ENCODE results near the gene SUPT7L. TPM values are rescaled to one million over a fixed set of nuclear protein-coding genes. Genes with fewer than 3 reads are reported as not detected.
A peak's percentile ranks its signal among the peaks of the same experiment; 100 is the strongest.
"Not testable (repeated sequence)": the region's sequence is repeated elsewhere in the genome, so short reads cannot be mapped to it uniquely, and the experiment has no call there.

The SUPT7L gene
- polyA plus RNA-seq, 5 donors: 47.6 to 64.5 (median 59.9) TPM

GRCh38 chr2:27640722-27641245, 22.6 kb downstream of the SUPT7L start:
- no peak for DNase-seq

- DNase-seq: no peak
These were observed 24.7 kb downstream of the SUPT7L start for GRCh38 chr2:27638709-27639108.

DNA sequence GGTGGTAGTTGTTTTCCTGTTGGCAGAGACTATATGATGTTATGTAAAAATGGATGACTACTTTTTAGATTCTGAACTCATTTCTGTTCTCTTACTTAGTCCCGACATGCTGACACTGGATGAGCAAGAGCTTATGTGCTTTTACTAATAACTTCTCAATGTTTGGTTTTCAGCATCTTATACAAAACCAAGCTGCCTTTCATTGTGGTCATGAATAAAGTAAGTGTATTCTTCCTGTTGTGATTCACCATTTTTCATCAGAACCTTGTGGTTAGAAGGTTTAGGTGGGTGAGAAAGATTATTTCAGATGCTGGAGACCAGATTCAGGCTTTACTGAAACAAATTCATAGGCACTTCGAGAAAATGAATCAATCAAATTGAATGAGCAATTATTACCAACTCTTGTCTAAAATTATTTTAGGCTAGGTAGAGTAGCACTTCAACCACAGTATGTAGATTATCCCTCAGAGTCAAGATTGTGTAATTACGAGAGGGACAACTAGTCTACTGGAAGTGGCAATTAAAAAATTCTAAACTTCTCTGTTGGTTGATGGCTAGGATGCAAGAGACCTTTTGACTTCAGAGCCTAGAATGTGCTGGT, 25.3 kb downstream of the SUPT7L start:
- DNase-seq: no peak

DNA sequence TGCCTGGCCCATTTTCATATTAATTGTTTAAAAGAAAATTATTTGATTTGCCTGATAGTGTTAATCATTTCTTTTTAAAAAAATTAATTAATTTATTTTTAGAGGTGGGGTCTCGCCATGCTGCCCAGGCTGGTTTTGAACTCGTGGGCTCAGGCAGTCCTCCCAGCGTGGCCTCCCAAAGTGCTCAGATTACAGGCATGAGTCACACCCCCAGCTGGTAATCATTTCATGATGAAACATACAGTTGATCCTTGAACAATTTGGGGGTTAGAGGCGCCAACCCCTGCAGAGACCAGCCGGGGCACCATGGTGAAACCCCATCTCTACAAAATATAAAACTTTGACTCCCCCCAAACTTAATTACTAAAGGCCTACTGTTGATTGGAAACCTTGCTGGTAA, 26.6 kb downstream of the SUPT7L start:
- no peak for DNase-seq

- no peak for DNase-seq
These were observed 29.1 kb downstream of the SUPT7L start for GRCh38 chr2:27634291-27634690.

DNA sequence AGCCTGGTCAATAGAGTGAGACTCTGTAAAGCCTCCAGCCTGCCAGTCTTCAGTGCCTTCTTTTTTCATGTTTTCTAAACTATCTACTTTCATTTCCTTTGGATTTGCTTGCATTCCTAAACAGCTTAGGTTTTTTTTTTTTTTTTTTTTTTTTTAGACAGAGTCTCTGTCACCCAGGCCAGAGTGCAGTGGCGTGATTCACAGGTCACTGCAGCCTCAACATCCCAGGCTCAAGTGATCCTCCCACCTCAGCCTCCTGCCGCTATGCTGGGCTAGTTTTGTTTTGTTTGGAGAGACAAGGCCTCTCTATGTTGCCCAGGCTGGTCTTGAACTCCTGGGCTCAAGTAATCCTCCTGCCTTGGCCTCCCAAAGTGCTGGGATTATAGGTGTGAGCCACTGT, 33.2 kb downstream of the SUPT7L start:
- not testable (repeated sequence) for DNase-seq

DNA sequence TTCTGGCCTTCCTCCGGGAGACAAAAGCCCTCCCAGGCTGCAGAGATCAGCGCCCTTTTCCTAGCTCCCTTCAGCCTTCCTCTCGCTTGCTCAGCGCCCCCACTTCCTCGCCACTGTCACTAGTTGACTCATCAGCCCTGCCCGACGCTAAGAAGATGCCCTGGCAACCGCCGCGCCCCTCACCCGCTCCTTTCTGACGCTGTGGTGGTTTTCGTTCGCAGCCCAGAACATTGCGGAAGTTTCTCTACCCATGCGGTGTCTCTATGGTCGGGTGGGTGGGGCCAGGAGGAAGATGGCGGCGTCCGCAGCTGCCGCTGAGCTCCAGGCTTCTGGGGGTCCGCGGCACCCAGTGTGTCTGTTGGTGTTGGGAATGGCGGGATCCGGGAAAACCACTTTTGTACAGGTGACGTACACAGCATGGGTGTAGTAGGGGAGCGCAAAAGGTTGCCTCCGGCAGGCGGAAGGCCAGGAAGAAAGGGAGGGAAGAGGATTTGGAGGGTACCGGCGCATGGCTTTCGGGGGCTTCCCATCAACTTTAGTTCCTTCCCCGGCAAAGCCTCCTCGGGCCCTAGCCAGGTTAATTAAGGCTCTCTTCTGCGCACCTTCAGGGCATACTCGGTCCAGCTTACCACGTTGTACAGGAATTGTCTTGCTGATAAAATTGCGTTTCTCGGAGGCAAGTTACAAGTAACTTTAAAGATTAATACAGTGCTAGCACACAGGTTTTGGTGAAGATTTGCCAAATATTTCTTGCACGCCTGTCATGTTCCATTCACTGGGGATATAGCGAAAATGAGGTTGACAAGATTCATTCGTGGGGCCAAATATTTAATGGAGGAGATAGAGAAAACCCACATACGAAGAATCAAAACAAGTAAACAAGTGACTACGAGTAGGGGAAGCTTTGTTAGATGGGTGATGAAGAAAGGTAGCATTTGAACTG, 34.4 kb downstream of the SUPT7L start, which contains the start of the genes CCDC121 and GPN1:
Gene CCDC121 (minus strand): TSS at position 246 of the 943 bp plus-strand sequence. CDS start 1,213 bp downstream, outside the sequence.
Gene GPN1 (plus strand): TSS at position 284 of the 943 bp plus-strand sequence. CDS start 9 bp downstream, at position 293.
- DNase-seq: peak; percentile 75

DNA sequence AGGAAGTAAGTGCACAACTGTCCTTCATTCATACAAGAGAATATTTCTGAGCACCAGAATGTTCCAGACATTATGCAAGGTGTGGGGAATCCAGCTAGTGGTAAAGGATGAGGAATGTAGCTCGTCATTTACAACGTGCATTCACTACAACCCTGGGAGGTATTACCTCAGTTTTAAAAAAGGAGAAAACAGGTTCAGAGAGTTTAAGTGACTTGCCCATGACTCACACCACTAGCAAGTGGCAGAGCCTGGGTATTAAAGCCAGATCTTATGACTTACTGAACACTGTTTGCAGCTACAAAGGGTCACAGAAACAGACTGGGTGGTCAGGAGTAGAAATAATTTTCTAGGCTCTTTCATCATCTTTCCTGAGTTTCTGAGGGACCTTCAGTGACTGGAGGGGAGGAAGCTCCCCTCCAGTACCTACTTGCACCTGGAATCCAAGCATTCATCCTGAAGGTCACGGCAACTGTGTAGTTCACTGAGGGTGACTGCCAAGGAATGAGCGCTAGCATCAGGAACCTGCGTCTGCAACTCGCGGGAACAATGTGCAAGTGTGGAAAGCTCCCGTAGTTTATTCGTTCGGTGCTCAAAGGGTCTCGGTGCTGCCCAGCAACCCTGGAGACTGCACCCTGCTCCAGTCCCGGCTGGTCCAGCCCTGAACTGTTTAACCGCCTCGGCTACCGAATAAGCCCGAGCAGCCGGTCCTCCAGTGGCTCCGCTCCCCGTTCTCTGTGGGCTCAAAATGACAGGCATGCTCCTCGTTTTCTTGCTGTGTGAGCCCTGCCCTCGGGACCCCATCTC, 35.2 kb downstream of the SUPT7L start:
- peak in 1 of 2 donors; percentile 2 for DNase-seq

DNA sequence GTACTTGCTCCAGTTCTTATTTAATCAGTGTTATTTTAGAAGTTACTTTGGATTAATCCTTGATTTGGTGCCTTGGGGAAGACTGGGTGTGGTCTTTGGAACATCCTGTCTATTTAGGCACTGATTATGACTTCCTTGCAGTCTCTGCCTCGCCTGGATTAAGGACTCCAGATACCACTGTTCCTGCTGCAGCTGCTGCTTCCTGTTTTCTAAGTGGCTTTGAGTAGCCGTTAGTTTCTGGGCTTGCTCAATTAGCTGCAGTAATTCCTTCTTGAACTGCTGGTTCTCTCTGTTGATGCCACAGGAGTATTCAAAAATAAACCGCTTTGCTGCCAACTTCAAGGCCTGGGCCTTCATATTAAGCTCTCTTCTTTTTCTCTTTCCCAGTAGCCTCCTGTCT, 36.5 kb downstream of the SUPT7L start:
- not testable (repeated sequence) for DNase-seq

DNA sequence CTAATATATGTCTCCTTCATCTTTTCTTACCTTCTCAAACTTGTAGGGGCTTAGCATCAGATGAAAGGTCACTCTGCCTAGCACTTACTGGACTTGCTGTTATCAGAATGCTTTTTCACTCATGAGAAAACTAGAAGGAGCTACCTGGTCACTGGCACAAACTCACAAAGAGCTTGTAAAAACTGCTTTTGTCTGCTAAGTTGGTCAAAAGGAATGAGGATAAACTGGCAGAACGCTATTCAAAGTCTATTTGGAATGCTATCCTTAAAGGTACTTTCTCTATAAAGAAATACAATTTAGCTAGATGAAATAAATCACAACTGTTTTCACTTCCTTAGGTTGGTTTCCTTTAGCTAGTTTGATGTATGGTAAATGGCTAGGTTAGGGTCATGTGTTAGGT, 37.1 kb downstream of the SUPT7L start:
- not testable (repeated sequence) for DNase-seq

DNA sequence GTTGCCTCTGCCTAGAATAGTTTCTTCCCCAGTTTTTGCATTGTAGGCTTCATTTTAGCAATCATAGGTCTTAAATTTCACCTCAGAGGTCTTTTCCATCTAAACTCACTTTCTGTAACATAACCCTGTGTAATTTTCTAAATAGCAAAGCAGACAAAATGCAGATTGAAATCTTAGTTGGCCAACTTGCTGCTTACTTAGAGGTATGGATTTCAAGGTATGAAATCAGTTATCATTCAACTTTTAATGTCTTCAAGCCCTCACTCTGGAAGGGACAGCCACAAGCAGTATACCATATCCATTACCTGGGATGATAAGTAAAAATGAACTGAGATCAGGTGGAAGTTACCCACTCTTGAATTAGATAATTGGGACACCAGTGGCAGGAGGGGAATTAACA, 38.5 kb downstream of the SUPT7L start:
- no peak for DNase-seq

GRCh38 chr2:27622921-27623384, 40.5 kb downstream of the SUPT7L start:
- no peak for DNase-seq

- DNase-seq: no peak
These were observed 41.9 kb downstream of the SUPT7L start for GRCh38 chr2:27621524-27621923.

GRCh38 chr2:27615316-27615715, 48.1 kb downstream of the SUPT7L start:
- no peak for DNase-seq

DNA sequence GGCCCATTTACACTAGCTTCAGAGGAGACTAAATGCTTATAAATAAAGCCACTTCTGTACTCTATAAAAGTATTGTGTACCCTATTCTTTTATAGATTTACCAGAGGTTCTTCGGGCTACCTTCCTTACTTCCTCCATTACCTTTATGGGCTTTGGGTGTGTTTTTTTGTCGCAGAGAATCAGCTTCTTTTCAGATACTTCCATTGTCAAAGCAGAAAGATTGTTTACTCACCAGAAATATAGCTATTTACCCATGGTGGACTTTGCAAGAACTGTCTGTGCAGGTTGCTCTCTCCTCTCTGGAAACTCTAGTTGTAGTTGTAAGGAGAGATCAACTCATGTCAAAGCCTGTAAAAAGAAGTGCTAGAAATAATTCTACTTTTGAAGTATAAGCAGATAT, 49.4 kb downstream of the SUPT7L start:
- no peak for DNase-seq

DNA sequence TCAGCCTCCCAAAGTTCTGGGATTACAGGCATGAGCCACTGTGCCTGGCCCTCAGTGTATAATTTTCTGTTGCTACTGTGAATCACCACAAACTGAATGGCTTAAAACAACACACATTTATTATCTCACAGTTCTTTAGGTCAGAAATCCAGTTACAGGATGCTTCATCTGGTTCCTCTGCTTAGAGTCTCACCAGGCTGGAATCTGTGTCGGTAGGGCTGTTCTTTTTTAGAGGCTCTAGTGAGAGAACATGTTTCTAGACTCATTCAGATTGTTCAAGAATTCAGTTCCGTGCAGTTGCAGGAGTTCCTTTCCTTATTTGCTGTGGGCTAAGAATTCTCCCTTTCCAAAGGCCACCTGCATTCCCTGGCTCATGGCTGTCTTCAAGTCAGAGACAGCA, 56.8 kb downstream of the SUPT7L start:
- DNase-seq: no peak

Other genes starting within 250 kb of the SUPT7L start
- 100 to 1,000 TPM; 125 to 139 (median 135) TPM for gene NRBP1, start 235.0 kb downstream of the SUPT7L start, polyA plus RNA-seq (ENCODE audit: insufficient read depth in 1 of 5, insufficient read length in 5 of 5, low replicate concordance in 1 of 5)
- gene KRTCAP3, start 221.2 kb downstream of the SUPT7L start, polyA plus RNA-seq (ENCODE audit: insufficient read depth in 1 of 5, insufficient read length in 5 of 5, low replicate concordance in 1 of 5): 10 to 100 TPM; 12.0 to 17.1 (median 12.9) TPM
- gene IFT172, start 173.9 kb downstream of the SUPT7L start, polyA plus RNA-seq (ENCODE audit: insufficient read depth in 1 of 5, insufficient read length in 5 of 5, low replicate concordance in 1 of 5): 10 to 100 TPM; 41.1 to 52.5 (median 49.4) TPM
- gene FNDC4, start 168.4 kb downstream of the SUPT7L start, polyA plus RNA-seq (ENCODE audit: insufficient read depth in 1 of 5, insufficient read length in 5 of 5, low replicate concordance in 1 of 5): 10 to 100 TPM; 13.4 to 17.1 (median 14.2) TPM
- gene GCKR, start 166.8 kb downstream of the SUPT7L start, polyA plus RNA-seq (ENCODE audit: insufficient read depth in 1 of 5, insufficient read length in 5 of 5, low replicate concordance in 1 of 5): 1 to 10 TPM in 3 of 5 donors, under 1 TPM in 2; 0.55 to 2.3 (median 1.2) TPM
- 10 to 100 TPM; 61.9 to 89.3 (median 87.2) TPM for gene ZNF512, start 80.6 kb downstream of the SUPT7L start, polyA plus RNA-seq (ENCODE audit: insufficient read depth in 1 of 5, insufficient read length in 5 of 5, low replicate concordance in 1 of 5)
- 10 to 100 TPM; 11.6 to 15.9 (median 13.2) TPM for gene CCDC121, start 34.6 kb downstream of the SUPT7L start, polyA plus RNA-seq (ENCODE audit: insufficient read depth in 1 of 5, insufficient read length in 5 of 5, low replicate concordance in 1 of 5)
- 10 to 100 TPM; 51.2 to 68.1 (median 64.2) TPM for gene GPN1, start 34.6 kb downstream of the SUPT7L start, polyA plus RNA-seq (ENCODE audit: insufficient read depth in 1 of 5, insufficient read length in 5 of 5, low replicate concordance in 1 of 5)
- gene SLC4A1AP, start 275 bp upstream of the SUPT7L start, polyA plus RNA-seq (ENCODE audit: insufficient read depth in 1 of 5, insufficient read length in 5 of 5, low replicate concordance in 1 of 5): 10 to 100 TPM; 28.8 to 37.0 (median 34.3) TPM
- gene MRPL33, start 108.1 kb upstream of the SUPT7L start, polyA plus RNA-seq (ENCODE audit: insufficient read depth in 1 of 5, insufficient read length in 5 of 5, low replicate concordance in 1 of 5): 100 to 1,000 TPM in 3 of 5 donors, 10 to 100 TPM in 2; 90.6 to 129 (median 102) TPM
- gene RBKS, start 226.8 kb upstream of the SUPT7L start, polyA plus RNA-seq (ENCODE audit: insufficient read depth in 1 of 5, insufficient read length in 5 of 5, low replicate concordance in 1 of 5): 1 to 10 TPM; 1.9 to 2.9 (median 2.1) TPM
- 10 to 100 TPM; 26.9 to 29.0 (median 27.3) TPM for gene BABAM2, start 227.1 kb upstream of the SUPT7L start, polyA plus RNA-seq (ENCODE audit: insufficient read depth in 1 of 5, insufficient read length in 5 of 5, low replicate concordance in 1 of 5)

All from right lung (tissue), 5 donors.